Neuronal stem cell (in vitro differentiated cells): Measurements from ENCODE around the gene BORCS5.

Source experiments
- DNase-seq: peaks from one replicate; pipeline ENCODE4 v3.0.0-alpha.2; 2013; ENCODE audit warnings: low spot score
- H2AFZ ChIP-seq: one replicate; pipeline ENCODE4 v1.6.1; 2013; ENCODE audit warnings: mild to moderate bottlenecking, low read length, inconsistent platforms
- H2AK5ac ChIP-seq: 2 replicates; pipeline ENCODE4 v1.6.1; 2013; ENCODE audit warnings: low read depth, mild to moderate bottlenecking, inconsistent platforms, low read length, moderate library complexity, mixed read lengths
- H2BK120ac ChIP-seq: 2 replicates; pipeline ENCODE4 v1.6.1; 2013; ENCODE audit warnings: low read depth, mild to moderate bottlenecking, inconsistent platforms, low read length, moderate library complexity, mixed read lengths
- H2BK12ac ChIP-seq: one replicate; pipeline ENCODE4 v1.6.1; 2013; ENCODE audit warnings: low read length, inconsistent platforms
- H2BK15ac ChIP-seq: 2 replicates; pipeline ENCODE4 v1.6.1; 2013; ENCODE audit warnings: mild to moderate bottlenecking, low read length, inconsistent platforms, mixed read lengths
- H2BK5ac ChIP-seq: one replicate; pipeline ENCODE4 v1.6.1; 2013; ENCODE audit warnings: inconsistent platforms, mild to moderate bottlenecking, low read length, moderate library complexity
- H3K14ac ChIP-seq: one replicate; pipeline ENCODE4 v1.6.1; 2013; ENCODE audit warnings: low read length, inconsistent platforms
- H3K18ac ChIP-seq: 2 replicates; pipeline ENCODE4 v1.6.1; 2013; ENCODE audit warnings: low read length, inconsistent platforms
- H3K23ac ChIP-seq: 2 replicates; pipeline ENCODE4 v1.6.1; 2013; ENCODE audit warnings: low read depth, mild to moderate bottlenecking, mixed read lengths, low read length, inconsistent platforms; ENCODE audit not compliant: poor library complexity
- H3K27ac ChIP-seq: replicated peaks from 3 replicates; pipeline ENCODE4 v1.5.1; 2013; ENCODE audit warnings: low read length, inconsistent platforms
- H3K27me3 ChIP-seq, 3 experiments: 2 replicates each; pipeline ENCODE4 v1.6.1; 2013; ENCODE audit warnings: low read length in 3 of 3, mild to moderate bottlenecking in 2 of 3, inconsistent platforms in 1 of 3, low read depth in 1 of 3, mixed read lengths in 1 of 3, moderate library complexity in 1 of 3; ENCODE audit not compliant: control insufficient read depth in 3 of 3, insufficient read depth in 3 of 3
- H3K36me3 ChIP-seq, 2 donors: replicated peaks in 1 of 2; 2 replicates each; pipeline ENCODE4 v1.6.1; 2013; ENCODE audit warnings: low read length in 2 of 2; ENCODE audit not compliant: control insufficient read depth in 2 of 2, insufficient read depth in 2 of 2
- H3K4ac ChIP-seq: 2 replicates; pipeline ENCODE4 v1.6.1; 2013; ENCODE audit warnings: inconsistent platforms, mild to moderate bottlenecking, low read length, moderate library complexity
- H3K4me1 ChIP-seq, 2 donors: 1 replicate in 1 of 2; 2 replicates in 1 of 2; pipeline ENCODE4 v1.6.1; 2013; ENCODE audit warnings: low read length in 2 of 2, low read depth in 1 of 2; ENCODE audit not compliant: control insufficient read depth in 2 of 2, insufficient read depth in 1 of 2
- H3K4me2 ChIP-seq: one replicate; pipeline ENCODE4 v1.6.1; 2013; ENCODE audit warnings: mild to moderate bottlenecking, low read length, inconsistent platforms; ENCODE audit not compliant: insufficient read depth, poor library complexity, severe bottlenecking
- H3K4me3 ChIP-seq, 2 donors: 2 replicates each; pipeline ENCODE4 v1.5.1; 2013; ENCODE audit warnings: low read length in 2 of 2, mild to moderate bottlenecking in 2 of 2, inconsistent platforms in 1 of 2, moderate library complexity in 1 of 2
- H3K79me1 ChIP-seq: one replicate; pipeline ENCODE4 v1.6.1; 2013; ENCODE audit warnings: low read depth, mild to moderate bottlenecking, inconsistent platforms, low read length, moderate library complexity
- H3K9ac ChIP-seq: one replicate; pipeline ENCODE4 v1.6.1; 2013; ENCODE audit warnings: mild to moderate bottlenecking, low read depth, low read length, inconsistent platforms; ENCODE audit not compliant: poor library complexity
- H3K9me3 ChIP-seq, 2 donors: replicated peaks in 1 of 2; 2 replicates each; pipeline versions ENCODE3 to v1.6.1; 2013; ENCODE audit warnings: low read length in 2 of 2, mild to moderate bottlenecking in 2 of 2, inconsistent platforms in 1 of 2, low read depth in 1 of 2, mixed read lengths in 1 of 2, moderate library complexity in 1 of 2; ENCODE audit not compliant: control insufficient read depth in 2 of 2, insufficient read depth in 1 of 2
- H4K8ac ChIP-seq: one replicate; pipeline ENCODE4 v1.6.1; 2013; ENCODE audit warnings: low read depth, mild to moderate bottlenecking, inconsistent platforms, low read length, moderate library complexity
- H4K91ac ChIP-seq: one replicate; pipeline ENCODE4 v1.6.1; 2013; ENCODE audit warnings: low read length, low read depth, mild to moderate bottlenecking, inconsistent platforms; ENCODE audit not compliant: poor library complexity
- WGBS, 2 donors: extraction: QIAGEN DNeasy Blood & Tissue Kit; methylation state at CpG; one replicate each; pipeline ENCODE4 v1.1.7; 2013; ENCODE audit warnings: missing lambda C conversion rate in 2 of 2, mixed read lengths in 1 of 2; ENCODE audit not compliant: insufficient read length in 2 of 2, insufficient replicate concordance in 1 of 2; ENCODE audit errors: extremely low coverage in 2 of 2; 5-methylcytosine and 5-hydroxymethylcytosine counted together

The BORCS5 gene

DNA sequence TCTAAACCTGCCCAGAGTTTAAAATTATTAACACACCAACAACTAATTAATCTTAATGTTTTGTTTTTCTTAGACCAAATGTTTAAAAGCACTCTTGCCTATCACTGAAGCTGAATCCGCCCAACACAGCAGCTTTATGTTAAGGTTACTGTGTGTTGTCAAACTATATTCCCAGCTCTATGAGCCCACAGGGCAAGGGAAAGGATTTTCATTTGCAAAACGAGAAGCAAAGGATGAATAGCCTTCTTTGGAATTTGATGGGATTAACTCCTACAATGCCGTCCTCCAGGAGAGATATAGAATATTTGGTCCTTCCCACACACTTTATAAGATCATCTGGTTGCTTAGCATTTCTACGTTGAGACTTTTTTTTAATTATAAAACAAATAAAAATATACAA is 162.0 kb downstream of the BORCS5 start:
- H3K4me3 ChIP-seq: no peak overlapping the region
- peaks cover 12 to 39% of the 10 kb centered on the region in 2 donors for H3K4me1 ChIP-seq
- H3K79me1 ChIP-seq: no peaks in the 10 kb centered on the region
- no peak overlapping the region for H2AFZ ChIP-seq
- no peak for DNase-seq
- no CpG with 5 or more reads among the region's 4 CpGs for WGBS, 2 donors
- H3K4me2 ChIP-seq: no peak overlapping the region
- H2BK5ac ChIP-seq: no peak overlapping the region
- peaks cover 0 to 38% of the 10 kb centered on the region in 2 donors for H3K36me3 ChIP-seq
- no peak overlapping the region for H2BK15ac ChIP-seq
- no peaks in the 10 kb centered on the region for H3K9me3 ChIP-seq
- H2AK5ac ChIP-seq: no peak overlapping the region
- no peak overlapping the region for H3K14ac ChIP-seq
- H3K18ac ChIP-seq: no peak overlapping the region
- H2BK120ac ChIP-seq: no peak overlapping the region
- no peak overlapping the region for H3K23ac ChIP-seq
- no peak overlapping the region for H3K9ac ChIP-seq
- H3K27ac ChIP-seq: no peak overlapping the region
- H4K8ac ChIP-seq: no peak overlapping the region
- no peaks in the 10 kb centered on the region for H3K27me3 ChIP-seq
- no peak overlapping the region for H2BK12ac ChIP-seq
- no peak overlapping the region for H4K91ac ChIP-seq
- no peak overlapping the region for H3K4ac ChIP-seq
